ENCODE results near the gene ACVR1B.

Gene ACVR1B

DNA sequence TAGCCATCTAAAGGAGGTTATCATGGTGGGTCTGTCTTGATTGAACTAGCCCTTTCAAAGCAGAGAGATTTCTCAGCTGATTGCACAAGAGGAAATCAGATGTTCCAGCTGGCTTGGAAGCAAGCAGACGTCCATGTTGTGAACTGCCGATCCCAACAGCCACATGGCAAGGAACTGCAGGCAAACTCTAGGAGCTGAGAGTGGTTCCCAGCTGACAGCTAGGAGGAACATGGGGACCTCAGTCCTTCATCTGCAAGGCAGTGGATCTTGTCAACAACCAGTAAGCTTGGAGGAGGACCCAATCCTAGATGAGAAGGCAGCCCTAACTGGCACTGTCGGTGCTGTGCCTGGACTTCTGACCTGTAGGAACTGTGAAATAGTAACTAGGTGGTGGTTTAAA lies 7.7 kb downstream of the ACVR1B start:
- TF ChIP-seq, protein P1, sequence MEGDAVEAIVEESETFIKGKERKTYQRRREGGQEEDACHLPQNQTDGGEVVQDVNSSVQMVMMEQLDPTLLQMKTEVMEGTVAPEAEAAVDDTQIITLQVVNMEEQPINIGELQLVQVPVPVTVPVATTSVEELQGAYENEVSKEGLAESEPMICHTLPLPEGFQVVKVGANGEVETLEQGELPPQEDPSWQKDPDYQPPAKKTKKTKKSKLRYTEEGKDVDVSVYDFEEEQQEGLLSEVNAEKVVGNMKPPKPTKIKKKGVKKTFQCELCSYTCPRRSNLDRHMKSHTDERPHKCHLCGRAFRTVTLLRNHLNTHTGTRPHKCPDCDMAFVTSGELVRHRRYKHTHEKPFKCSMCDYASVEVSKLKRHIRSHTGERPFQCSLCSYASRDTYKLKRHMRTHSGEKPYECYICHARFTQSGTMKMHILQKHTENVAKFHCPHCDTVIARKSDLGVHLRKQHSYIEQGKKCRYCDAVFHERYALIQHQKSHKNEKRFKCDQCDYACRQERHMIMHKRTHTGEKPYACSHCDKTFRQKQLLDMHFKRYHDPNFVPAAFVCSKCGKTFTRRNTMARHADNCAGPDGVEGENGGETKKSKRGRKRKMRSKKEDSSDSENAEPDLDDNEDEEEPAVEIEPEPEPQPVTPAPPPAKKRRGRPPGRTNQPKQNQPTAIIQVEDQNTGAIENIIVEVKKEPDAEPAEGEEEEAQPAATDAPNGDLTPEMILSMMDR (IDR thresholded peaks at IDR 0.05) = no peak

GRCh38 chr12:51959921-51960320 lies 8.4 kb downstream of the ACVR1B start:
- TF ChIP-seq, protein P1 (IDR thresholded peaks at IDR 0.05) = no peak

GRCh38 chr12:51960488-51960887 lies 9.0 kb downstream of the ACVR1B start:
- TF ChIP-seq, protein P1 (IDR thresholded peaks at IDR 0.05) = no peak

DNA sequence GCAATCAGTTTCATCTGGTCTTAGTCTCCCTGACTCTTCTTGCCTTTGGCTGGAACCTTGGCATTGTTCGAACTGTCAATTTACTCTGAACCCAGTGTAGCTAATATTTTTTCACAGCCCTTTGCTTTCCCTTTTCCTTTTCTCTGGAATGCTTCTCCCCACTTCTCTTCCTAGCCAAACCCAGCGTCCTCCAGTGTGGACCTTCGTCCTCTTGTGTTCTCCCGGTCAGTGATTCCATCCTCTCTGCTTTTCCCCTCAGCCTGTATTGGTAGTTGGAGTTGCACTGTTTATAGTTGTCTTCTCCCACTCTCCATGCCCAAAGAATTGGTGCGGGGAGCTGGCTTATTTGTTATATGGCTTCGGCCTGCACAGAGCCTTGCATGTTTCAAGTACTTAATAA lies 9.4 kb downstream of the ACVR1B start:
- TF ChIP-seq, protein P1 (IDR thresholded peaks at IDR 0.05) = no peak

DNA sequence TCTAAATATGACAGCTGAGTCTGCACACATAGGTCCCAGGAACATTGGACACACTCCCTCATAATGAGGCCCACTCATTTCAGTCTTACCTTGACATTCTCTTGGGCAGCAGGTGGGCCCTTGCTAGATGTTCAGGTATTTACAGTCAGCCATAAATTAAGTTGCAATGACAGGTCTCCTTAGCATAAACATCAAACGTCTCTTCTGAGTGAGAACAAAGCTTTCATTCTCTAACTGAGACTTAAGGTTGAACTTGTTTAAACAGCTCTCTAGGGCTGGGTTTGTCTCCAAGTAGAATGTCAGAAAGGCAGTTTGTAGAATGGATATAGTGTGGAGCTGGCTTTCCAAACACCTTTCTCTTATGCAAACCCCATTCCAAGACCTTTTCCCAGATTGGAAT lies 10.3 kb downstream of the ACVR1B start:
- TF ChIP-seq, protein P1 (IDR thresholded peaks at IDR 0.05) = no peak

GRCh38 chr12:51962737-51963136 lies 11.2 kb downstream of the ACVR1B start:
- TF ChIP-seq, protein P1 (IDR thresholded peaks at IDR 0.05) = no peak

- TF ChIP-seq, protein P1 (IDR thresholded peaks at IDR 0.05) = no peak
These were observed 12.0 kb downstream of the ACVR1B start for GRCh38 chr12:51963477-51963876.

- TF ChIP-seq, protein P1 (IDR thresholded peaks at IDR 0.05) = no peak
These were observed 18.1 kb downstream of the ACVR1B start for GRCh38 chr12:51969643-51970042.

Data from LNCAP (cell line).